H1 (cell line): ENCODE data around the gene RBM8A. TPM values are rescaled to one million over a fixed set of nuclear protein-coding genes. Genes with fewer than 3 reads are reported as not detected.

Source experiments
- CTCF ChIA-PET: fragments of 300-600 bp; sonication (Branson Sonifier 250); formaldehyde crosslinking; loops from one replicate; lab custom pipeline; 2021; ENCODE audit not compliant: partially characterized antibody; lab: Charles Lee
- POLR2A ChIA-PET: fragments of 300-600 bp; sonication (Branson Sonifier 250); formaldehyde crosslinking; loops from one replicate; lab custom pipeline; 2021; ENCODE audit warnings: inconsistent platforms; ENCODE audit not compliant: partially characterized antibody; lab: Charles Lee
- DNase-seq, 2 experiments: peaks; one replicate each; pipeline versions ENCODE4 v3.0.0 to v3.0.0-alpha.2; 2010 to 2022; ENCODE audit warnings: low spot score in 2 of 2, low read depth in 1 of 2, mixed read lengths in 1 of 2
- FAIRE-seq: peaks from 2 replicates; lab custom pipeline; 2011; peaks lifted over from hg19 to GRCh38; lab: Jason Lieb, UNC
- H2AFZ ChIP-seq: 2 replicates; pipeline ENCODE4 v1.8.1; 2012; ENCODE audit warnings: low read length, inconsistent platforms
- H2AK5ac ChIP-seq: 2 replicates; pipeline ENCODE4 v1.6.1; 2013; ENCODE audit warnings: low read depth, low read length
- H2BK120ac ChIP-seq: replicated peaks from 2 replicates; pipeline ENCODE3; 2013; ENCODE audit warnings: low read depth, low read length, inconsistent platforms
- H2BK12ac ChIP-seq: 2 replicates; pipeline ENCODE4 v1.6.1; 2013; ENCODE audit warnings: low read depth, low read length
- H2BK15ac ChIP-seq: 2 replicates; pipeline ENCODE4 v1.6.1; 2013; ENCODE audit warnings: low read length
- H2BK20ac ChIP-seq: 2 replicates; pipeline ENCODE4 v1.6.1; 2013; ENCODE audit warnings: low read length
- H2BK5ac ChIP-seq: 2 replicates; pipeline ENCODE4 v1.6.1; 2013; ENCODE audit warnings: low read depth, low read length
- H3K14ac ChIP-seq: 2 replicates; pipeline ENCODE4 v1.6.1; 2013; ENCODE audit warnings: inconsistent platforms; ENCODE audit not compliant: insufficient read length
- H3K18ac ChIP-seq: 2 replicates; pipeline ENCODE4 v1.6.1; 2013; ENCODE audit warnings: low read length; ENCODE audit errors: extremely low read depth
- H3K23ac ChIP-seq: 2 replicates; pipeline ENCODE4 v1.6.1; 2013; ENCODE audit warnings: inconsistent platforms; ENCODE audit not compliant: insufficient read length
- H3K23me2 ChIP-seq: 2 replicates; pipeline ENCODE4 v1.6.1; 2013; ENCODE audit warnings: low read depth, low read length
- H3K27ac ChIP-seq: 2 replicates; pipeline ENCODE4 v1.6.1; 2011; ENCODE audit warnings: low read depth, low read length, inconsistent platforms
- H3K27me3 ChIP-seq, 4 experiments: replicated peaks in 1 of 4; 1 replicate in 1 of 4; 2 replicates in 3 of 4; pipeline versions ENCODE4 v1.6.1 to v1.8.1; 2011 to 2013; ENCODE audit warnings: low read length in 3 of 4, mild to moderate bottlenecking in 3 of 4, inconsistent platforms in 2 of 4, mixed read lengths in 2 of 4, moderate library complexity in 1 of 4; ENCODE audit not compliant: control insufficient read depth in 3 of 4, insufficient read depth in 3 of 4; ENCODE audit errors: extremely low read depth in 1 of 4
- H3K36me3 ChIP-seq, 4 experiments: 2 replicates each; pipeline versions ENCODE4 v1.6.1 to v1.8.1; 2011 to 2013; ENCODE audit warnings: mild to moderate bottlenecking in 4 of 4, low read length in 3 of 4, moderate library complexity in 2 of 4, control low read depth in 1 of 4, inconsistent platforms in 1 of 4; ENCODE audit not compliant: insufficient read depth in 4 of 4, control insufficient read depth in 2 of 4
- H3K4ac ChIP-seq: replicated peaks from 2 replicates; pipeline ENCODE3; 2013; ENCODE audit warnings: low read length, low read depth, mixed read lengths, inconsistent platforms; ENCODE audit not compliant: insufficient read length
- H3K4me1 ChIP-seq, 4 experiments: replicated peaks in 1 of 4; 1 replicate in 1 of 4; 2 replicates in 3 of 4; pipeline versions ENCODE4 v1.6.1 to v1.8.1; 2011 to 2013; ENCODE audit warnings: low read length in 3 of 4, inconsistent platforms in 2 of 4, mixed read lengths in 1 of 4; ENCODE audit not compliant: insufficient read depth in 4 of 4, control insufficient read depth in 3 of 4
- H3K4me2 ChIP-seq, 2 experiments: 2 replicates each; pipeline versions ENCODE4 v1.6.1 to v1.8.1; 2011 to 2013; ENCODE audit warnings: low read depth in 2 of 2, low read length in 2 of 2, control low read depth in 1 of 2, inconsistent platforms in 1 of 2, mild to moderate bottlenecking in 1 of 2; ENCODE audit not compliant: insufficient read depth in 1 of 2
- H3K4me3 ChIP-seq, 4 experiments: fragments of 200-600, 300-600 bp in 1 of 4; sonication (generic), shearing (Covaris generic), sonication (Bioruptor Twin) in 1 of 4; 2 replicates each; pipeline versions ENCODE4 v1.5.1 to v1.8.1; 2011 to 2016; ENCODE audit warnings: low read length in 4 of 4, low read depth in 3 of 4, control low read depth in 2 of 4, inconsistent platforms in 2 of 4, mild to moderate bottlenecking in 2 of 4, mixed read lengths in 1 of 4, moderate library complexity in 1 of 4; ENCODE audit not compliant: insufficient read depth in 2 of 4; ENCODE audit errors: extremely low read depth in 1 of 4
- H3K56ac ChIP-seq: replicated peaks from 2 replicates; pipeline ENCODE3; 2013; ENCODE audit warnings: low read depth, mild to moderate bottlenecking, mixed read lengths, low read length, inconsistent platforms; ENCODE audit not compliant: insufficient read length
- H3K79me1 ChIP-seq: 2 replicates; pipeline ENCODE4 v1.6.1; 2013; ENCODE audit warnings: low read depth, low read length, control low read depth
- H3K79me2 ChIP-seq, 2 experiments: 2 replicates each; pipeline versions ENCODE4 v1.6.1 to v1.8.1; 2012 to 2013; ENCODE audit warnings: low read length in 2 of 2, mild to moderate bottlenecking in 2 of 2, inconsistent platforms in 1 of 2; ENCODE audit not compliant: insufficient read depth in 2 of 2, control insufficient read depth in 1 of 2
- H3K9ac ChIP-seq, 4 experiments: replicated peaks in 1 of 4; 1 replicate in 1 of 4; 2 replicates in 3 of 4; pipeline versions ENCODE4 v1.6.1 to v1.8.1; 2011 to 2013; ENCODE audit warnings: low read depth in 3 of 4, low read length in 3 of 4, control low read depth in 2 of 4, mild to moderate bottlenecking in 2 of 4, moderate library complexity in 2 of 4, inconsistent platforms in 1 of 4; ENCODE audit errors: extremely low read depth in 1 of 4
- H3K9me3 ChIP-seq, 2 experiments: 2 replicates each; pipeline versions ENCODE4 v1.6.1 to v1.8.1; 2012 to 2013; ENCODE audit warnings: mild to moderate bottlenecking in 2 of 2, moderate library complexity in 2 of 2, control low read depth in 1 of 2, inconsistent platforms in 1 of 2, low read depth in 1 of 2, low read length in 1 of 2, mixed read lengths in 1 of 2; ENCODE audit not compliant: insufficient read depth in 2 of 2
- H4K20me1 ChIP-seq, 2 experiments: replicated peaks in 1 of 2; 2 replicates each; pipeline versions ENCODE3 to v1.8.1; 2011 to 2013; ENCODE audit warnings: inconsistent platforms in 2 of 2, low read length in 2 of 2, mild to moderate bottlenecking in 1 of 2; ENCODE audit not compliant: insufficient read depth in 2 of 2, control insufficient read depth in 1 of 2
- H4K5ac ChIP-seq: 2 replicates; pipeline ENCODE4 v1.6.1; 2013; ENCODE audit warnings: low read length, low read depth, mixed read lengths, inconsistent platforms; ENCODE audit not compliant: insufficient read length
- H4K8ac ChIP-seq: 2 replicates; pipeline ENCODE4 v1.8.0; 2013; ENCODE audit warnings: mild to moderate bottlenecking, moderate library complexity, low read length, inconsistent platforms; ENCODE audit not compliant: insufficient read depth; ENCODE audit errors: extremely low read depth
- H4K91ac ChIP-seq: replicated peaks from 2 replicates; pipeline ENCODE3; 2013; ENCODE audit warnings: low read length, mixed read lengths, inconsistent platforms; ENCODE audit not compliant: insufficient read length
- CTBP2 ChIP-seq: IDR thresholded peaks from 2 replicates; pipeline ENCODE4 v1.7.0; 2011; ENCODE audit warnings: borderline replicate concordance, mild to moderate bottlenecking, moderate library complexity, mixed read lengths, low read length; ENCODE audit not compliant: insufficient read depth, insufficient read length
- EZH2 ChIP-seq: fragments of 200-600 bp; sonication (generic); IDR thresholded peaks from 2 replicates; pipeline ENCODE4 v1.7.1; 2012; ENCODE audit warnings: low read depth, mild to moderate bottlenecking, moderate library complexity, low read length, inconsistent platforms; ENCODE audit not compliant: severe bottlenecking
- KDM5A ChIP-seq: fragments of 200-600 bp; IDR thresholded peaks from 2 replicates; pipeline ENCODE4 v1.7.1; 2012; ENCODE audit warnings: mild to moderate bottlenecking, low read length, inconsistent platforms, mixed read lengths
- SUZ12 ChIP-seq: fragments of 200-600 bp; sonication (generic); IDR thresholded peaks from 2 replicates; pipeline ENCODE4 v1.6.1; 2012; ENCODE audit warnings: mild to moderate bottlenecking, inconsistent platforms, low read length, moderate library complexity, mixed read lengths
- USF2 ChIP-seq: IDR thresholded peaks from 2 replicates; pipeline ENCODE4 v1.6.1; 2011; ENCODE audit warnings: low read length, improper control_type of control experiment
- polyA plus RNA-seq, 7 experiments: library from polyadenylated mRNA; depleted of rRNA in 3 of 7; stranded (reverse) in 5 of 7; unstranded in 2 of 7; fragments of >200 nt in 5 of 7; fragments of 200-250 nt in 2 of 7; gene quantifications; 1 replicate in 5 of 7; 2 replicates in 1 of 7; 4 replicates in 1 of 7; pipeline versions ENCODE4 v1.2.1 to v1.2.3, GENCODE V29; 2011 to 2013; ENCODE audit warnings: missing spikeins in 2 of 7, mixed read lengths in 2 of 7
- total RNA-seq: library from RNA; stranded (reverse); fragmentation: NEBNext Ultra II Directional; extraction: Animal tissue kit (Norgen Biotek cat#: 25700); gene quantifications from 2 replicates; pipeline ENCODE4 v1.2.1, GENCODE V29; 2021

The RBM8A gene
- total and polyA plus RNA-seq, 2 of the 8 experiments (the other 6 are each of a cell fraction or from before 2014, with no cell fraction given): 125 to 216 TPM

GRCh38 chr1:145956361-145956760 is 29.1 kb upstream of the RBM8A start:
- Histone ChIP-seq H3K79me1 (no peaks in the 10 kb centered on the region), H3K27me3 (peaks cover 5 to 53% (median 39%) of the 10 kb centered on the region in 4 experiments), H2BK5ac (no peak overlapping the region), H4K91ac (no peak overlapping the region), H3K56ac (no peak overlapping the region), H2AK5ac (no peak overlapping the region), H3K9me3 (no peaks in the 10 kb centered on the region), H3K18ac (no peak overlapping the region), H2BK15ac (no peak overlapping the region), H4K20me1 (peaks cover 0 to 2% of the 10 kb centered on the region in 2 experiments), H2AFZ (no peak overlapping the region), H2BK12ac (no peak overlapping the region), H3K9ac (no peak overlapping the region), H3K23me2 (peaks cover 12% of the 10 kb centered on the region), H3K4me2 (no peak overlapping the region; a peak in 1 of 4 replicates), H2BK20ac (no peak overlapping the region), H3K14ac (no peak overlapping the region), H3K23ac (no peak overlapping the region), H3K27ac (no peak overlapping the region), H3K79me2 (no peaks in the 10 kb centered on the region), H3K4me1 (peaks cover 0 to 6% (median under 1%) of the 10 kb centered on the region in 4 experiments; a peak in 3 of 7 replicates), H2BK120ac (no peak overlapping the region), H3K4ac (no peak overlapping the region), H4K5ac (no peak overlapping the region), H3K4me3 (no peak overlapping the region), H3K36me3 (no peaks in the 10 kb centered on the region), H4K8ac (no peak overlapping the region)
- ChIA-PET POLR2A (interaction anchor here (1.2 kb wide), 1 partner anchor 18 kb away, joined by 3 read pairs; no protein-coding TSS in a partner anchor), CTCF (interaction anchor here (1.5 to 3.4 kb wide), 2 partner anchors 20 to 64 kb away, joined by 3 to 14 read pairs; no protein-coding TSS in a partner anchor)
- TF ChIP-seq CTBP2 (no peak), SUZ12 (no peak), KDM5A (no peak), USF2 (no peak), EZH2 (no peak)
- DNase-seq (no peak), FAIRE-seq (no peak)
